Pancreas (tissue), 10 donors: ENCODE measurements around the gene PSME2. TPM values are rescaled to one million over a fixed set of nuclear protein-coding genes. Genes with fewer than 3 reads are reported as not detected.

ENCODE experiments used
- ATAC-seq, 4 donors: fragments of 200-7000 bp; cut with Tn5 transposase; one replicate each; pipeline versions ENCODE4 v1.8.0 to v1.9.1; 2020; ENCODE audit warnings: mild to moderate bottlenecking in 4 of 4, moderate library complexity in 4 of 4
- DNase-seq, 6 donors: peaks; one replicate each; pipeline ENCODE4 v3.0.0-alpha.2; 2020
- FAIRE-seq: peaks from 2 replicates; lab custom pipeline; 2012; peaks lifted over from hg19 to GRCh38; lab: Jason Lieb, UNC
- H3K27ac ChIP-seq, 4 donors: fragments of 200-600 bp; sonication (generic); 1 replicate in 3 of 4; 2 replicates in 1 of 4; pipeline versions ENCODE4 v1.5.0 to v1.8.0; 2020
- H3K27me3 ChIP-seq, 4 donors: fragments of 200-600 bp; one replicate each; pipeline ENCODE4 v1.8.0; 2021
- H3K36me3 ChIP-seq, 3 donors: fragments of 200-600 bp; sonication (generic) in 1 of 3; one replicate each; pipeline versions ENCODE4 v1.5.0 to v1.8.0; 2020 to 2021
- H3K4me1 ChIP-seq, 3 donors: fragments of 200-600 bp; one replicate each; pipeline ENCODE4 v1.8.0; 2021
- H3K4me3 ChIP-seq, 4 donors: fragments of 200-600 bp; sonication (generic) in 2 of 4; one replicate each; pipeline versions ENCODE4 v1.5.0 to v1.8.0; 2020 to 2021
- H3K9me3 ChIP-seq, 4 donors: fragments of 200-600 bp; one replicate each; pipeline ENCODE4 v1.8.0; 2021
- WGBS, 2 donors: extraction: QIAGEN DNeasy Blood & Tissue Kit; methylation state at CpG; one replicate each; pipeline ENCODE4 v1.1.7; 2013; 5-methylcytosine and 5-hydroxymethylcytosine counted together
- intact Hi-C, 3 donors: fragments of 100-400 bp; cut with DNase I; formaldehyde crosslinking; loops; one replicate each; pipeline versions ENCODE4 v1.11.1 to v1.14.2; 2022
- polyA plus RNA-seq, 2 donors: library from polyadenylated mRNA; stranded (reverse); fragments of 200-250 nt; gene quantifications; one replicate each; pipeline ENCODE4 v1.2.3, GENCODE V29; 2013
- total RNA-seq, 6 donors: library from RNA; stranded (reverse); fragmentation: NEBNext Ultra II Directional in 4 of 6; extraction: Animal tissue kit (Norgen Biotek cat#: 25700) in 4 of 6; gene quantifications; one replicate each; pipeline versions ENCODE4 v1.2.1 to v1.2.4, GENCODE V29; 2021 to 2023
- TF ChIP-seq, protein P1 (sequence below), 4 donors: fragments of 200-600 bp; sonication (generic) in 3 of 4; IDR thresholded peaks; one replicate each; pipeline versions ENCODE4 v1.5.0 to v1.8.0; 2021; ENCODE audit warnings: antibody characterized with exemption in 4 of 4
- donor health status: healthy with polysubstance abuse.
- donor health status: DM: no; HTN: no; CAD: no; lungs with moderate emphysema.
- donor health status: DM: no; HTN: no; CAD: no.
- donor health status: control.
- donor health status: control.
- donor health status: Bipolar disorder and iron deficiency.
- donor health status: DM: yes; HTN: yes; CAD: no.
- donor health status: DM: no; HTN: no; CAD: no.
- donor health status: DM: no; HTN: no; CAD: no.
- donor health status: DM: yes; HTN: yes; CAD: no.

The PSME2 gene
- total and polyA plus RNA-seq, 8 donors = 33.9 to 285 (median 77.9) TPM

DNA sequence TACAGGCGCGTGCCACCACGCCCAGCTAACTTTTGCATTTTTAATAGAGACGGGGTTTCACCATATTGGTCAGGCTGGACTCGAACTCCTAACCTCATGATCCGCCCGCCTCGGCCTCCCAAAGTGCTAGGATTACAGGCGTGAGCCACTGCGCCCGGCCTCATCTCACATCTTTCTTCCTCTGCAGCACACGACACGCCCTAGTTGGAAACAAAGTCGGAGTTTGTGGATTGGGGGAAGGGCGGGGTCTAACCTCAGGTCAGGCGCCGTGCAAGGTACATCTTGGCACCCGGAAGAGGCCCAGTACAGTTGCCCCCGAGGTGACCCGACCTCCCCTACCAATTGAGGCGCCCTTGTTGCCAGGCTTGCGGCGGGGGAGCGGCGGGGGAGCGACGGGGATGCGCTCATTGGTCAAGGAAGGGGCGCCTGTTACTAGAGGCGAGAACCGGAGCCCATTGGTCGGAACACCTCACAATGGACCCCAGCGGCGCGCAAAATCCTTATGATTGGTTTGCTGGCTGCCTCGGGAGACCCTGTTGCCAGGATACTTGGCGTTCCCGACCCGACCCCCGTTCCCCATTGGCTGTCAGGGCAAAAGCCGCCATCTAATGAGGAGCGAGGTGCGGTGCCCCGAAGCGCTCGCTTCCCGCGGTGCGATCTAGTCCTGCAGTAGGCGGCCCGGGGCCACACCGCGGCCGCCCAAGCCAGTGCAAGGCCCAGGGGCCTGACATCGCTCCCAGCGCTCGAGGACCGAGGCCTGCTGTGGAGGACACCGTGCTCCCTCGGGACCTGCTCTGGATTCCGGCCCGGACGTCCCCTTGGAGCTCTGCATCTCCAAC, 25.2 kb upstream of the PSME2 start, which contains the start of gene REC8:
Gene REC8 (plus strand): TSS at position 659 of the 839 bp plus-strand sequence. CDS start 473 bp downstream, outside the sequence.
- H3K9me3 ChIP-seq = no peaks in the 10 kb centered on the region
- DNase-seq = peak in 3 of 6 donors; percentile 43 to 82 (median 45)
- 62 to 67% methylated on average over 63 of the region's 63 CpGs for WGBS, 2 donors
- H3K27me3 ChIP-seq = no peaks in the 10 kb centered on the region
- peak; percentile 28 to 87 (median 80) for ATAC-seq
- TF ChIP-seq, protein P1, sequence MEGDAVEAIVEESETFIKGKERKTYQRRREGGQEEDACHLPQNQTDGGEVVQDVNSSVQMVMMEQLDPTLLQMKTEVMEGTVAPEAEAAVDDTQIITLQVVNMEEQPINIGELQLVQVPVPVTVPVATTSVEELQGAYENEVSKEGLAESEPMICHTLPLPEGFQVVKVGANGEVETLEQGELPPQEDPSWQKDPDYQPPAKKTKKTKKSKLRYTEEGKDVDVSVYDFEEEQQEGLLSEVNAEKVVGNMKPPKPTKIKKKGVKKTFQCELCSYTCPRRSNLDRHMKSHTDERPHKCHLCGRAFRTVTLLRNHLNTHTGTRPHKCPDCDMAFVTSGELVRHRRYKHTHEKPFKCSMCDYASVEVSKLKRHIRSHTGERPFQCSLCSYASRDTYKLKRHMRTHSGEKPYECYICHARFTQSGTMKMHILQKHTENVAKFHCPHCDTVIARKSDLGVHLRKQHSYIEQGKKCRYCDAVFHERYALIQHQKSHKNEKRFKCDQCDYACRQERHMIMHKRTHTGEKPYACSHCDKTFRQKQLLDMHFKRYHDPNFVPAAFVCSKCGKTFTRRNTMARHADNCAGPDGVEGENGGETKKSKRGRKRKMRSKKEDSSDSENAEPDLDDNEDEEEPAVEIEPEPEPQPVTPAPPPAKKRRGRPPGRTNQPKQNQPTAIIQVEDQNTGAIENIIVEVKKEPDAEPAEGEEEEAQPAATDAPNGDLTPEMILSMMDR (IDR thresholded peaks at IDR 0.05) = no peak
- H3K27ac ChIP-seq = no peak within 1 kb of the TSS
- H3K36me3 ChIP-seq = peaks cover 0 to 12% (median 8%) of the 10 kb centered on the region in 3 donors
- H3K4me1 ChIP-seq = no peaks in the 10 kb centered on the region
- H3K4me3 ChIP-seq = peak within 1 kb of the TSS in 1 of 4 donors; percentile 20
- intact Hi-C loops = no loop called here
- no peak for FAIRE-seq

DNA sequence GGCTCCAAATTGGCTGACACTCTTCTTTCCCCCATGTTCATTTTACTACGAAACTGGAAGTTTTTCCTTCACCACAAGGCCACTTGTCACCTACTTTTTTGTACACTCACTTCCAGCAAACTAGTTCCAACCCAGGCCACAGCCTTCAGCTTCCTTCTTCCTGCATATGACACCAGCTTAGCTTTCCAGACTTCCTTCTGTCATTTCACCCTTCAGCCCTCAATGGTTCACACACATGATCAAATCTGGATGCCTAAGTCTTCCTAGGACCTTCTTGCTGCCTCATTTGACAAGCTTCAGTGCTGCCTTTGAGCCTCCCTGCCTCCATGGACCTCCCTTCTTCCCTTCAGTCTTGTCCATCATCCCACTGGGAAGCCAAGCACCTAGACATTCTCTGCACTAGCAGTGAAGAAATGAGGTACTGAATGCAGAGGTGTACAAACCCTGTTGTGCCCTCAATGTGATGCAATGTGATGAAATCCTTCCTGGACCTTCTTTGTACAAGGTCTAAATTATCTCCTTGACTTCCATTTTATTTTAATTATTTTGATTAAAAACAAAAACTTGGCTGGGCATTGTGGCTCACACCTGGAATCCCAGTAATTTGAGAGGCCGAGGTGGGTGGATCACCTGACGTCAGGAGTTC, 21.2 kb upstream of the PSME2 start:
- WGBS, 2 donors = 81 to 97% methylated on average over 3 of the region's 3 CpGs
- DNase-seq = no peak
- TF ChIP-seq, protein P1 (IDR thresholded peaks at IDR 0.05) = no peak
- no peaks in the 10 kb centered on the region for H3K9me3 ChIP-seq
- H3K4me3 ChIP-seq = no peak overlapping the region
- intact Hi-C loops = no loop called here
- H3K4me1 ChIP-seq = peaks cover 0 to 6% (median 0%) of the 10 kb centered on the region in 3 donors
- H3K27ac ChIP-seq = no peak overlapping the region
- no peak for ATAC-seq
- FAIRE-seq = no peak
- H3K36me3 ChIP-seq = peaks cover 5 to 45% (median 24%) of the 10 kb centered on the region in 3 donors
- no peaks in the 10 kb centered on the region for H3K27me3 ChIP-seq

DNA sequence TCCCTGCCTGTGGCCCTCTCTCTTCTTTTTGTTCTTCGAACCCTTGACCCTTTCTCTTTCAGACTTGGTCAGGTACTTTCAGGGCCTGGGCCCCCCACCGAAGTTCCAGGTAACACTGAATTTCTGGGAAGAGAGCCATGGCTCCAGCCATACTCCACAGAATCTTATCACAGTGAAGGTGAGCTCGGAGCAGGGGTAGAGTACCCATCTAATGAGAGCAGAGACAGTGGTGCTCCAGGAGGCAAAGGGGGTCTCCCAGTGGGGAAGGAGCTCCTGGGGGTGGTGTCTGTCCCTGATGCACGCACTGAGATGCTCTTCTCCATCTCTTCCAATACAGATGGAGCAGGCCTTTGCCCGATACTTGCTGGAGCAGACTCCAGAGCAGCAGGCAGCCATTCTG, 19.4 kb upstream of the PSME2 start:
- Histone ChIP-seq H3K27me3 (no peaks in the 10 kb centered on the region), H3K27ac (no peak overlapping the region), H3K4me3 (no peak overlapping the region), H3K4me1 (peaks cover 0 to 14% (median 0%) of the 10 kb centered on the region in 3 donors), H3K36me3 (peaks cover 5 to 45% (median 24%) of the 10 kb centered on the region in 3 donors), H3K9me3 (no peaks in the 10 kb centered on the region)
- TF ChIP-seq, protein P1 (IDR thresholded peaks at IDR 0.05) = no peak
- intact Hi-C loops = no loop called here
- no peak for ATAC-seq
- FAIRE-seq = no peak
- peak in 1 of 6 donors; percentile 21 for DNase-seq
- 87% methylated on average over 5 of the region's 5 CpGs for WGBS, 2 donors

DNA sequence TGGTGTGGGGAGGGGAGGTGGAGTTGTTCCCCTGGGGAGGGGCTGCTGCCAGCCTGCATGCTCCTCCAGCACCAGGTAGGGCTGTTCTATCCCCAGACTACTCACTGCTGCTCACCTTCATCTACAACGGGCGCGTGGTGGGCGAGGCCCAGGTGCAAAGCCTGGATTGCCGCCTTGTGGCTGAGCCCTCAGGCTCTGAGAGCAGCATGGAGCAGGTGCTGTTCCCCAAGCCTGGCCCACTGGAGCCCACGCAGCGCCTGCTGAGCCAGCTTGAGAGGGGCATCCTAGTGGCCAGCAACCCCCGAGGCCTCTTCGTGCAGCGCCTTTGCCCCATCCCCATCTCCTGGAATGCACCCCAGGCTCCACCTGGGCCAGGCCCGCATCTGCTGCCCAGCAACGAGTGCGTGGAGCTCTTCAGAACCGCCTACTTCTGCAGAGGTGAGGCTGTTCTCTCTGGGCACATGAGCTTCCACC, 18.1 kb upstream of the PSME2 start:
- intact Hi-C loops = no loop called here
- peak in 1 of 6 donors; percentile 42 for DNase-seq
- peaks cover 5 to 44% (median 24%) of the 10 kb centered on the region in 3 donors for H3K36me3 ChIP-seq

More for the DNA sequence above, 18.1 kb upstream of the PSME2 start:
- TF ChIP-seq, protein P1 (IDR thresholded peaks at IDR 0.05) = no peak
- no peak overlapping the region for H3K4me3 ChIP-seq
- WGBS, 2 donors = 85 to 94% methylated on average over 12 to 14 of the region's 14 CpGs
- H3K4me1 ChIP-seq = peaks cover 0 to 19% (median 0%) of the 10 kb centered on the region in 3 donors
- H3K27ac ChIP-seq = no peak overlapping the region
- ATAC-seq = no peak
- H3K27me3 ChIP-seq = no peaks in the 10 kb centered on the region
- FAIRE-seq = no peak
- no peaks in the 10 kb centered on the region for H3K9me3 ChIP-seq
